GM12878 (cell line): ENCODE data around the gene TSPAN5. TPM values are rescaled to one million over a fixed set of nuclear protein-coding genes. Genes with fewer than 3 reads are reported as not detected.
A peak's percentile ranks its signal among the peaks of the same experiment; 100 is the strongest.

Experiments used
- ATAC-seq: fragments of 200-7000 bp; cut with Tn5 transposase; 3 replicates; pipeline ENCODE4 v1.9.1; 2020; ENCODE audit warnings: mild to moderate bottlenecking, moderate library complexity
- BruUV-seq: library from RNA; stranded (reverse); fragments of 400-500 nt; replicated peaks from 2 replicates; lab custom pipeline; 2021; lab: Mats Ljungman, UMichigan
- CTCF ChIA-PET: fragments of 300-600 bp; sonication (Branson Sonifier 250); formaldehyde crosslinking; extraction: SDS; loops from one replicate; lab custom pipeline; 2021; ENCODE audit warnings: inconsistent platforms; lab: Yijun Ruan, JAX
- POLR2A ChIA-PET: fragments of 350-600 bp; formaldehyde crosslinking; extraction: SDS; loops from one replicate; lab custom pipeline; 2021; ENCODE audit warnings: inconsistent platforms; lab: Charles Lee
- RAD21 ChIA-PET: fragments of 300-600 bp; sonication (Branson Sonifier 250); formaldehyde crosslinking; loops from one replicate; lab custom pipeline; 2023; ENCODE audit warnings: antibody characterized with exemption; ENCODE audit not compliant: unreplicated experiment; lab: Charles Lee
- SMC1A ChIA-PET: fragments of 300-600 bp; sonication (Branson Sonifier 250); formaldehyde crosslinking; loops from one replicate; lab custom pipeline; 2023; ENCODE audit not compliant: unreplicated experiment, uncharacterized antibody; lab: Charles Lee
- DNase-seq: peaks from one replicate; pipeline ENCODE4 v3.0.0-alpha.2; 2011; ENCODE audit warnings: low read depth, low spot score
- FAIRE-seq: peaks from 3 replicates; lab custom pipeline; 2011; peaks lifted over from hg19 to GRCh38; lab: Jason Lieb, UNC
- H2AFZ ChIP-seq: 2 replicates; pipeline ENCODE4 v1.6.0; 2011; ENCODE audit warnings: low read depth, low read length, control low read depth; ENCODE audit not compliant: control insufficient read depth
- H3K27ac ChIP-seq: 2 replicates; pipeline ENCODE4 v1.5.1; 2011; ENCODE audit warnings: control low read depth; ENCODE audit not compliant: control insufficient read depth, insufficient read depth
- H3K27me3 ChIP-seq, 2 experiments: replicated peaks in 1 of 2; 2 replicates each; pipeline versions ENCODE4 v1.6.0 to v1.6.1; 2011; ENCODE audit warnings: low read length in 1 of 2; ENCODE audit not compliant: control insufficient read depth in 2 of 2, insufficient read depth in 2 of 2
- H3K36me3 ChIP-seq, 2 experiments: 2 replicates each; pipeline ENCODE4 v1.5.1; 2011; ENCODE audit warnings: low read length in 1 of 2; ENCODE audit not compliant: control insufficient read depth in 2 of 2, insufficient read depth in 2 of 2
- H3K4me1 ChIP-seq: 2 replicates; pipeline ENCODE4 v1.6.1; 2011; ENCODE audit warnings: mild to moderate bottlenecking, low read length, moderate library complexity, mixed read lengths; ENCODE audit not compliant: control insufficient read depth, insufficient read depth
- H3K4me2 ChIP-seq: 2 replicates; pipeline ENCODE4 v1.6.0; 2011; ENCODE audit warnings: control low read depth; ENCODE audit not compliant: control insufficient read depth, insufficient read depth
- H3K4me3 ChIP-seq: fragments of 200-600 bp; sonication (generic); 2 replicates; pipeline ENCODE4 v1.5.1; 2016
- H3K79me2 ChIP-seq: 2 replicates; pipeline ENCODE4 v1.6.0; 2011; ENCODE audit warnings: low read length; ENCODE audit not compliant: control insufficient read depth, insufficient read depth
- H3K9ac ChIP-seq: 2 replicates; pipeline ENCODE4 v1.8.0; 2011; ENCODE audit warnings: low read length, control low read depth, mixed read lengths; ENCODE audit not compliant: control insufficient read depth, insufficient read depth
- H3K9me3 ChIP-seq: replicated peaks from 3 replicates; pipeline ENCODE4 v1.5.1; 2011; ENCODE audit warnings: mild to moderate bottlenecking, low read length; ENCODE audit not compliant: control insufficient read depth, insufficient read depth
- H4K20me1 ChIP-seq: 2 replicates; pipeline ENCODE4 v1.6.0; 2011; ENCODE audit not compliant: control insufficient read depth, insufficient read depth
- BCLAF1 ChIP-seq: fragments of 450-650 bp; IDR thresholded peaks from 2 replicates; pipeline ENCODE4 v1.6.1; 2017; ENCODE audit warnings: antibody characterized with exemption, mild to moderate bottlenecking, moderate library complexity
- EZH2 ChIP-seq: IDR thresholded peaks from 2 replicates; pipeline ENCODE4 v1.6.1; 2012; ENCODE audit warnings: low read depth, mild to moderate bottlenecking, control low read depth, inconsistent platforms, low read length, borderline replicate concordance; ENCODE audit not compliant: control insufficient read depth
- FOXK2 ChIP-seq: fragments of 450-650 bp; IDR thresholded peaks from 2 replicates; pipeline ENCODE4 v1.6.1; 2017; ENCODE audit warnings: mild to moderate bottlenecking, moderate library complexity
- HSF1 ChIP-seq: fragments of 150-350 bp; IDR thresholded peaks from 2 replicates; pipeline ENCODE4 v1.6.1; 2014; ENCODE audit warnings: mild to moderate bottlenecking, low read depth, low read length
- JUND ChIP-seq: IDR thresholded peaks from 2 replicates; pipeline ENCODE4 v1.6.1; 2012; ENCODE audit warnings: low read depth, mild to moderate bottlenecking, low read length, improper control_type of control experiment, moderate library complexity
- WGBS: methylation state at CpG from one replicate; pipeline ENCODE4 v1.1.6; 2016; ENCODE audit warnings: low lambda C conversion rate; ENCODE audit not compliant: insufficient replicate concordance, insufficient coverage; ENCODE audit errors: missing lambda C conversion rate; 5-methylcytosine and 5-hydroxymethylcytosine counted together
- in situ Hi-C: fragments of 300-500 bp; cut with MboI; formaldehyde crosslinking; loops from 9 replicates; pipeline ENCODE4 v1.14.3; 2018; ENCODE audit warnings: mixed read lengths
- intact Hi-C: fragments of 100-400 bp; cut with micrococcal nuclease; formaldehyde crosslinking; loops from one replicate; pipeline ENCODE4 v1.14.2; 2022; ENCODE audit not compliant: unreplicated experiment
- polyA plus RNA-seq, 11 experiments: library from polyadenylated mRNA; depleted of rRNA in 4 of 11; unstranded in 6 of 11; stranded (reverse) in 5 of 11; fragments of >200 nt; fragmentation: Nextera tagmentation in 4 of 11; fragmentation: Illumina TruSeq in 1 of 11; extraction: Ambion mirVana in 4 of 11; extraction: Trizol in 1 of 11; gene quantifications; 1 replicate in 1 of 11; 2 replicates in 10 of 11; pipeline versions ENCODE4 v1.2.1 to v1.2.3, GENCODE V29; 2011 to 2016; ENCODE audit warnings: inconsistent platforms in 2 of 11, missing spikeins in 2 of 11, low read depth in 1 of 11
- total RNA-seq, 4 experiments: library from RNA; depleted of rRNA in 3 of 4; stranded (reverse); fragments of >200 nt in 3 of 4; fragmentation: Illumina TruSeq in 1 of 4; extraction: Trizol in 1 of 4; gene quantifications; 2 replicates each; pipeline versions ENCODE4 v1.2.1 to v1.2.3, GENCODE V29; 2013 to 2021
- TF ChIP-seq, protein P1 (sequence below): fragments of 450-650 bp; IDR thresholded peaks from 2 replicates; pipeline ENCODE4 v1.6.1; 2016; ENCODE audit warnings: mild to moderate bottlenecking

Gene TSPAN5
- total and polyA plus RNA-seq, 10 of the 15 experiments (the other 5 are each of a cell fraction or from before 2014, with no cell fraction given): 0.09 to 8.2 (median 0.27) TPM

- FAIRE-seq (no peak), ATAC-seq (no peak), DNase-seq (no peak)
- no peak overlapping the region for H3K27ac ChIP-seq
- 33% methylated on average over 4 of the region's 4 CpGs for WGBS
- no peak overlapping the region for H3K4me3 ChIP-seq
- ChIA-PET POLR2A (no interaction called here), SMC1A (no interaction called here), CTCF (no interaction called here), RAD21 (no interaction called here)
- H3K4me2 ChIP-seq: no peak overlapping the region
- no peaks in the 10 kb centered on the region for H3K36me3 ChIP-seq
- H3K4me1 ChIP-seq: no peaks in the 10 kb centered on the region
- no peaks in the 10 kb centered on the region for H3K79me2 ChIP-seq
- H4K20me1 ChIP-seq: no peaks in the 10 kb centered on the region
- BruUV-seq: no TSS peak
- H2AFZ ChIP-seq: no peak overlapping the region
- H3K27me3 ChIP-seq: peaks cover 0 to 2% of the 10 kb centered on the region in 2 experiments; a peak in 1 of 4 replicates
- in situ Hi-C loops (no loop called here), intact Hi-C loops (no loop called here)
- no peak overlapping the region for H3K9ac ChIP-seq
- TF ChIP-seq HSF1: no peak
- TF ChIP-seq EZH2: no peak
- TF ChIP-seq JUND: no peak
- H3K9me3 ChIP-seq: no peaks in the 10 kb centered on the region; the same call in 2 of the 3 replicates
Observed at GRCh38 chr4:98691588-98691987, 33.2 kb upstream of the TSPAN5 start.

- Histone ChIP-seq H3K9ac (no peak overlapping the region), H3K27me3 (peaks cover 0 to 2% of the 10 kb centered on the region in 2 experiments; a peak in 1 of 4 replicates), H2AFZ (no peak overlapping the region), H4K20me1 (no peaks in the 10 kb centered on the region), H3K4me2 (no peak overlapping the region), H3K36me3 (no peaks in the 10 kb centered on the region), H3K4me3 (no peak overlapping the region), H3K79me2 (no peaks in the 10 kb centered on the region), H3K4me1 (no peaks in the 10 kb centered on the region), H3K27ac (no peak overlapping the region), H3K9me3 (no peaks in the 10 kb centered on the region; the same call in 2 of the 3 replicates)
- BruUV-seq: no TSS peak
- 55% methylated on average over 4 of the region's 4 CpGs for WGBS
- FAIRE-seq (no peak), ATAC-seq (peak; percentile 71), DNase-seq (no peak)
- ChIA-PET RAD21 (no interaction called here), CTCF (no interaction called here), POLR2A (interaction anchor here (1.0 kb wide), 1 partner anchor 19 kb away, joined by 3 read pairs; no protein-coding TSS in a partner anchor), SMC1A (interaction anchor here (1.2 to 1.4 kb wide), 3 partner anchors 8 to 222 kb away, joined by 3 to 5 read pairs (median 4); no protein-coding TSS in a partner anchor)
- intact Hi-C loops (no loop called here), in situ Hi-C loops (no loop called here)
- TF ChIP-seq FOXK2 (no peak), BCLAF1 (no peak)
- TF ChIP-seq, protein P1, sequence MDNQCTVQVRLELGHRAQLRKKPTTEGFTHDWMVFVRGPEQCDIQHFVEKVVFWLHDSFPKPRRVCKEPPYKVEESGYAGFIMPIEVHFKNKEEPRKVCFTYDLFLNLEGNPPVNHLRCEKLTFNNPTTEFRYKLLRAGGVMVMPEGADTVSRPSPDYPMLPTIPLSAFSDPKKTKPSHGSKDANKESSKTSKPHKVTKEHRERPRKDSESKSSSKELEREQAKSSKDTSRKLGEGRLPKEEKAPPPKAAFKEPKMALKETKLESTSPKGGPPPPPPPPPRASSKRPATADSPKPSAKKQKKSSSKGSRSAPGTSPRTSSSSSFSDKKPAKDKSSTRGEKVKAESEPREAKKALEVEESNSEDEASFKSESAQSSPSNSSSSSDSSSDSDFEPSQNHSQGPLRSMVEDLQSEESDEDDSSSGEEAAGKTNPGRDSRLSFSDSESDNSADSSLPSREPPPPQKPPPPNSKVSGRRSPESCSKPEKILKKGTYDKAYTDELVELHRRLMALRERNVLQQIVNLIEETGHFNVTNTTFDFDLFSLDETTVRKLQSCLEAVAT: no peak
Observed at GRCh38 chr4:98689507-98690174, 31.2 kb upstream of the TSPAN5 start.
